Parietal lobe (tissue), 2 donors: Measurements from ENCODE around the gene HTD2. TPM values are rescaled to one million over a fixed set of nuclear protein-coding genes. Genes with fewer than 3 reads are reported as not detected.

Experiments
- small RNA-seq: library from RNA; depleted of rRNA; stranded (forward); fragments of <200 nt; gene quantifications from one replicate; pipeline ENCODE3, GENCODE V24; 2014; ENCODE audit warnings: low replicate concordance
- total RNA-seq: library from RNA; depleted of rRNA; stranded (reverse); fragments of >200 nt; gene quantifications from one replicate; pipeline ENCODE4 v1.2.3, GENCODE V29; 2014

The HTD2 gene
- total RNA-seq: 11.0 TPM

GRCh38 chr3:58305882-58306711, at the start of gene HTD2, which contains the start of gene RPP14:
Gene HTD2 (plus strand): TSS chr3:58306520. CDS start chr3:58317614, 11,094 bp downstream.
Gene RPP14 (plus strand): TSS chr3:58306245. CDS start chr3:58310330, 4,085 bp downstream.

DNA sequence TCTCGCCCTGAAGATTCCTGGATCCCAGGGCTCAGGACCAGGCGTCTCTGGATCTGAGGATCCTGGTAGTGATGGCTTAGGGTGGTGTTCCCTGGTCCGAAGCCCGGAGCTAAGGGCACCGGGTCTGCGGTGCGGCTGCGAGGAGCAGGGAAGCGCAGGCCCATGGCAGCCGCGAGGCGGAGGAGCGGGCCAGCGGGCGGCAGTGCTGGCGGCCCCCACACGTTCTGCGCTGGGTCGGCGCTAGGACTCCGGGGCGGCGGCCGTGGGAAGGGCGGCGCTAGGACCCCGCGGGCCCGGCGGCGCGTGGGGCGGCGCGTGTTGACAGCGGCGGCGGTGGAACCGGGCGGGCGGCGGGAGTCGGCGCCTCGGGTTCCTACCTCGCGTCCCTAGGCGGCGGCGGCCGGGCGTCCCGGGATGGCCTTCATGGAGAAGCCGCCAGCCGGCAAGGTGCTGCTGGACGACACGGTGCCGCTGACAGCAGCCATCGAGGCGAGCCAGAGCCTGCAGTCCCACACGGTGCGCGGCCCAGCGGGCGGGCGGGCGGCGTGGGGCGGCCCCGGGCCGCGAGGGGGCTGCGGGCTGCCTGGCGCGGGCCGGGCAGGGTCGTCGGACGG, 26.4 kb downstream of the HTD2 start, which contains the start of gene PXK:
TSS of gene PXK (plus strand) at position 318 of the 614 bp plus-strand sequence. CDS start at position 415, 97 bp downstream.

Small RNA genes within 50 kb of the gene (small RNA-seq; reads per million reads assigned to genes)
- not detected for gene AC098479.1

Other genes starting within 250 kb of the HTD2 start
- gene DNASE1L3, start 95.5 kb upstream of the HTD2 start, total RNA-seq: not detected
- gene ABHD6, start 68.7 kb upstream of the HTD2 start, total RNA-seq: 33.8 TPM
- 18.2 TPM for gene RPP14, start 275 bp upstream of the HTD2 start, total RNA-seq
- gene PXK, start 26.4 kb downstream of the HTD2 start, total RNA-seq: 53.8 TPM
- gene PDHB, start 127.3 kb downstream of the HTD2 start, total RNA-seq: 57.6 TPM
- gene KCTD6, start 185.6 kb downstream of the HTD2 start, total RNA-seq: 37.9 TPM
- 3.4 TPM for gene ACOX2, start 230.7 kb downstream of the HTD2 start, total RNA-seq